ENCODE data around the gene ADCY10.
"Not testable (repeated sequence)": the region's sequence is repeated elsewhere in the genome, so short reads cannot be mapped to it uniquely, and the experiment has no call there.

Gene ADCY10

GRCh38 chr1:167929725-167930124, 15.8 kb upstream of the ADCY10 start:
- Histone ChIP-seq H3K27ac (no peak overlapping the region), H3K9ac (ENCODE audit: insufficient read length) (no peak overlapping the region), H3K4me3 (no peak overlapping the region), H3K9me3 (ENCODE audit: low read depth, low read length) (no peaks in the 10 kb centered on the region), H3K36me3 (ENCODE audit: insufficient read depth, low read length) (no peaks in the 10 kb centered on the region)
- TF ChIP-seq FOXP2 (optimal IDR thresholded peaks at IDR 0.05; ENCODE audit: control extremely low read depth, extremely low read length, insufficient read depth) = no peak
- TF ChIP-seq POLR2AphosphoS5 (IDR thresholded peaks at IDR 0.05; ENCODE audit: borderline replicate concordance, low read depth, low read length) = no peak
- no peak for TF ChIP-seq EZH2 (IDR thresholded peaks at IDR 0.05)
- no peak for DNase-seq (ENCODE audit: low read depth, low spot score)

- not testable (repeated sequence) for H3K27ac ChIP-seq; H3K9ac ChIP-seq (ENCODE audit: insufficient read length); H3K36me3 ChIP-seq (ENCODE audit: insufficient read depth, low read length); H3K9me3 ChIP-seq (ENCODE audit: low read depth, low read length); DNase-seq (ENCODE audit: low read depth, low spot score); H3K4me3 ChIP-seq
Observed at GRCh38 chr1:167928919-167929318, 15.0 kb upstream of the ADCY10 start.

GRCh38 chr1:167928457-167928852, 14.5 kb upstream of the ADCY10 start:
- DNase-seq (ENCODE audit: low read depth, low spot score) = no peak
- Histone ChIP-seq H3K4me3 (no peak overlapping the region), H3K9ac (ENCODE audit: insufficient read length) (no peak overlapping the region), H3K36me3 (ENCODE audit: insufficient read depth, low read length) (no peaks in the 10 kb centered on the region), H3K9me3 (ENCODE audit: low read depth, low read length) (no peaks in the 10 kb centered on the region), H3K27ac (no peak overlapping the region)
- TF ChIP-seq POLR2AphosphoS5 (IDR thresholded peaks at IDR 0.05; ENCODE audit: borderline replicate concordance, low read depth, low read length) (no peak), EZH2 (IDR thresholded peaks at IDR 0.05) (no peak), FOXP2 (optimal IDR thresholded peaks at IDR 0.05; ENCODE audit: control extremely low read depth, extremely low read length, insufficient read depth) (no peak)

GRCh38 chr1:167927046-167927754, 13.3 kb upstream of the ADCY10 start:
- TF ChIP-seq POLR2AphosphoS5 (IDR thresholded peaks at IDR 0.05; ENCODE audit: borderline replicate concordance, low read depth, low read length) = no peak
- TF ChIP-seq FOXP2 (optimal IDR thresholded peaks at IDR 0.05; ENCODE audit: control extremely low read depth, extremely low read length, insufficient read depth) = no peak
- TF ChIP-seq EZH2 (IDR thresholded peaks at IDR 0.05) = no peak
- no peak overlapping the region for H3K27ac ChIP-seq

GRCh38 chr1:167926486-167926997, 12.6 kb upstream of the ADCY10 start:
- Histone ChIP-seq H3K9me3 (ENCODE audit: low read depth, low read length) (no peaks in the 10 kb centered on the region), H3K9ac (ENCODE audit: insufficient read length) (peak overlapping the region; percentile 29), H3K4me3 (no peak overlapping the region), H3K36me3 (ENCODE audit: insufficient read depth, low read length) (no peaks in the 10 kb centered on the region), H3K27ac (peak overlapping the region; percentile 47; the same call in 1 of the 2 replicates)
- TF ChIP-seq FOXP2 (optimal IDR thresholded peaks at IDR 0.05; ENCODE audit: control extremely low read depth, extremely low read length, insufficient read depth) (no peak), POLR2AphosphoS5 (IDR thresholded peaks at IDR 0.05; ENCODE audit: borderline replicate concordance, low read depth, low read length) (no peak), EZH2 (IDR thresholded peaks at IDR 0.05) (no peak)
- DNase-seq (ENCODE audit: low read depth, low spot score) = no peak

More at GRCh38 chr1:167927046-167927754, 13.3 kb upstream of the ADCY10 start:
- Histone ChIP-seq H3K9ac (ENCODE audit: insufficient read length) (no peak overlapping the region), H3K4me3 (no peak overlapping the region), H3K36me3 (ENCODE audit: insufficient read depth, low read length) (no peaks in the 10 kb centered on the region), H3K9me3 (ENCODE audit: low read depth, low read length) (no peaks in the 10 kb centered on the region)
- no peak for DNase-seq (ENCODE audit: low read depth, low spot score)

GRCh38 chr1:167924543-167925231, 10.8 kb upstream of the ADCY10 start:
- DNase-seq (ENCODE audit: low read depth, low spot score) = no peak
- TF ChIP-seq EZH2 (IDR thresholded peaks at IDR 0.05) (no peak), FOXP2 (optimal IDR thresholded peaks at IDR 0.05; ENCODE audit: control extremely low read depth, extremely low read length, insufficient read depth) (no peak), POLR2AphosphoS5 (IDR thresholded peaks at IDR 0.05; ENCODE audit: borderline replicate concordance, low read depth, low read length) (no peak)
- no peaks in the 10 kb centered on the region for H3K9me3 ChIP-seq (ENCODE audit: low read depth, low read length)
- no peak overlapping the region for H3K27ac ChIP-seq
- H3K9ac ChIP-seq (ENCODE audit: insufficient read length) = no peak overlapping the region
- no peak overlapping the region for H3K4me3 ChIP-seq
- no peaks in the 10 kb centered on the region for H3K36me3 ChIP-seq (ENCODE audit: insufficient read depth, low read length)

- no peak for DNase-seq (ENCODE audit: low read depth, low spot score)
- TF ChIP-seq POLR2AphosphoS5 (IDR thresholded peaks at IDR 0.05; ENCODE audit: borderline replicate concordance, low read depth, low read length) (no peak), EZH2 (IDR thresholded peaks at IDR 0.05) (no peak), FOXP2 (optimal IDR thresholded peaks at IDR 0.05; ENCODE audit: control extremely low read depth, extremely low read length, insufficient read depth) (no peak)
- Histone ChIP-seq H3K27ac (no peak overlapping the region), H3K9me3 (ENCODE audit: low read depth, low read length) (no peaks in the 10 kb centered on the region), H3K36me3 (ENCODE audit: insufficient read depth, low read length) (no peaks in the 10 kb centered on the region), H3K9ac (ENCODE audit: insufficient read length) (no peak overlapping the region), H3K4me3 (no peak overlapping the region)
Observed at GRCh38 chr1:167924102-167924501, 10.2 kb upstream of the ADCY10 start.

GRCh38 chr1:167923324-167924056, 9.6 kb upstream of the ADCY10 start:
- no peak overlapping the region for H3K27ac ChIP-seq
- no peak for DNase-seq (ENCODE audit: low read depth, low spot score)

More at GRCh38 chr1:167923324-167924056, 9.6 kb upstream of the ADCY10 start:
- H3K4me3 ChIP-seq = no peak overlapping the region
- TF ChIP-seq FOXP2 (optimal IDR thresholded peaks at IDR 0.05; ENCODE audit: control extremely low read depth, extremely low read length, insufficient read depth) (no peak), POLR2AphosphoS5 (IDR thresholded peaks at IDR 0.05; ENCODE audit: borderline replicate concordance, low read depth, low read length) (no peak), EZH2 (IDR thresholded peaks at IDR 0.05) (no peak)
- no peaks in the 10 kb centered on the region for H3K9me3 ChIP-seq (ENCODE audit: low read depth, low read length)
- H3K9ac ChIP-seq (ENCODE audit: insufficient read length) = no peak overlapping the region
- no peaks in the 10 kb centered on the region for H3K36me3 ChIP-seq (ENCODE audit: insufficient read depth, low read length)
